Colonic mucosa (tissue), 4 donors: ENCODE results near the gene ANAPC2. TPM values are rescaled to one million over a fixed set of nuclear protein-coding genes. Genes with fewer than 3 reads are reported as not detected.
"Not testable (repeated sequence)": the region's sequence is repeated elsewhere in the genome, so short reads cannot be mapped to it uniquely, and the experiment has no call there.

Experiments used
- DNase-seq: peaks from one replicate; pipeline ENCODE4 v3.0.0-alpha.2; 2020
- H3K27ac ChIP-seq: fragments of 200-600 bp; one replicate; pipeline ENCODE4 v1.8.0; 2021
- H3K27me3 ChIP-seq: fragments of 200-600 bp; one replicate; pipeline ENCODE4 v1.8.0; 2021
- H3K36me3 ChIP-seq: fragments of 200-600 bp; one replicate; pipeline ENCODE4 v1.8.0; 2021
- H3K4me1 ChIP-seq: fragments of 200-600 bp; one replicate; pipeline ENCODE4 v1.8.0; 2021; ENCODE audit warnings: mild to moderate bottlenecking
- H3K4me3 ChIP-seq: fragments of 200-600 bp; one replicate; pipeline ENCODE4 v1.8.0; 2021
- H3K9ac ChIP-seq, 2 donors: one replicate each; pipeline ENCODE4 v1.7.0; 2013; ENCODE audit warnings: control low read depth in 2 of 2, low read depth in 2 of 2, low read length in 2 of 2
- H3K9me3 ChIP-seq: fragments of 200-600 bp; one replicate; pipeline ENCODE4 v1.8.0; 2021
- intact Hi-C: fragments of 100-400 bp; cut with DNase I; formaldehyde crosslinking; loops from one replicate; pipeline ENCODE4 v1.14.1; 2022
- total RNA-seq, 2 donors: library from RNA; stranded (reverse); fragmentation: NEBNext Ultra II Directional in 1 of 2; extraction: Animal tissue kit (Norgen Biotek cat#: 25700) in 1 of 2; gene quantifications; one replicate each; pipeline ENCODE4 v1.2.1, GENCODE V29; 2021
- TF ChIP-seq, protein P1 (sequence below): fragments of 200-600 bp; IDR thresholded peaks from one replicate; pipeline ENCODE4 v1.8.0; 2022; ENCODE audit warnings: antibody characterized with exemption, mild to moderate bottlenecking
- donor health status: healthy.
- donor health status: DM: no; HTN: no; CAD: no.
- donor health status: DM: no; HTN: no; CAD: no.

The ANAPC2 gene
- total RNA-seq, 2 donors from 2014 or later, result 33.8 to 67.8 TPM

GRCh38 chr9:137138058-137138721 lies 50.2 kb downstream of the ANAPC2 start:
- H3K4me1 ChIP-seq, result no peaks in the 10 kb centered on the region
- no peaks in the 10 kb centered on the region for H3K9me3 ChIP-seq
- no peak overlapping the region for H3K9ac ChIP-seq
- DNase-seq, result no peak
- H3K27ac ChIP-seq, result no peak overlapping the region
- no peak overlapping the region for H3K4me3 ChIP-seq
- H3K27me3 ChIP-seq, result peaks cover 54% of the 10 kb centered on the region
- H3K36me3 ChIP-seq, result no peaks in the 10 kb centered on the region
- intact Hi-C loops, result no loop called here
- TF ChIP-seq, protein P1, sequence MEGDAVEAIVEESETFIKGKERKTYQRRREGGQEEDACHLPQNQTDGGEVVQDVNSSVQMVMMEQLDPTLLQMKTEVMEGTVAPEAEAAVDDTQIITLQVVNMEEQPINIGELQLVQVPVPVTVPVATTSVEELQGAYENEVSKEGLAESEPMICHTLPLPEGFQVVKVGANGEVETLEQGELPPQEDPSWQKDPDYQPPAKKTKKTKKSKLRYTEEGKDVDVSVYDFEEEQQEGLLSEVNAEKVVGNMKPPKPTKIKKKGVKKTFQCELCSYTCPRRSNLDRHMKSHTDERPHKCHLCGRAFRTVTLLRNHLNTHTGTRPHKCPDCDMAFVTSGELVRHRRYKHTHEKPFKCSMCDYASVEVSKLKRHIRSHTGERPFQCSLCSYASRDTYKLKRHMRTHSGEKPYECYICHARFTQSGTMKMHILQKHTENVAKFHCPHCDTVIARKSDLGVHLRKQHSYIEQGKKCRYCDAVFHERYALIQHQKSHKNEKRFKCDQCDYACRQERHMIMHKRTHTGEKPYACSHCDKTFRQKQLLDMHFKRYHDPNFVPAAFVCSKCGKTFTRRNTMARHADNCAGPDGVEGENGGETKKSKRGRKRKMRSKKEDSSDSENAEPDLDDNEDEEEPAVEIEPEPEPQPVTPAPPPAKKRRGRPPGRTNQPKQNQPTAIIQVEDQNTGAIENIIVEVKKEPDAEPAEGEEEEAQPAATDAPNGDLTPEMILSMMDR, result no peak

DNA sequence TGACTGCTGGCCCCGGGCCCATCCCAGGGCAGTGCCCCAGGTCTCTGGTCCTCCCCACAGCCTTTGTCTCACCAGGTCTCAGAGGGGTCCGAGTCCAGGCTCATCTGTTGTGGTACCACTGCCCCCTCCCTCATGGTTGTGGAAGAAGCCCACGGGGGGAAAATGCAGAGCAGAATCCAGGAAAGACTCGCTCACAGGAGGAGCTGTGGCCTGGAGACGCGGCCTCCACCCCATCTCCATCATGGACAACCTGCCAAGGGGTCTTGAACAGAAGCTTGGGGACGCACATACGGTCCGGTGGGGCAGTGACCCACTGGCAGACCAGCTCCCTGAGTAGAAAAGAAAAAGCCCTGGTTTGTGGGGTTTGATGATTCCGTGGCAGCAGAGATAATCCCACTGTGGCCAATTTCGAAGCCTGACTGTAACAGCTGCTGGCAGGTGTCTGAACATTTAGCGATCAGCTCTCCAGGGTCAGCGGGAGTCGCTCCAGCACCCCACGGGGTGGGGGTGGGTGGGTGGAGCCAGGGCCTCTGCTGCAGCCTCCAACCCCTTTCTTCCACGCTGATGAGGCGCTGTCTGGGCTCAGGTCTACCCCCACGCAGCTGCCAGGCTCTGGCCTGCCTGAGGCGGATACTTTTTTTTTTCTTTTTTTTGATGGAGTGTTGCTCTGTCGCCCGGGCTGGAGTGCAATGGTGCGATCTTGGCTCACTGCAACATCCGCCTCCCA lies 51.3 kb downstream of the ANAPC2 start:
- peaks cover 54% of the 10 kb centered on the region for H3K27me3 ChIP-seq
- TF ChIP-seq, protein P1, result no peak
- H3K4me1 ChIP-seq, result no peaks in the 10 kb centered on the region
- DNase-seq, result no peak
- H3K36me3 ChIP-seq, result no peaks in the 10 kb centered on the region
- intact Hi-C loops, result no loop called here
- H3K9ac ChIP-seq, result no peak overlapping the region
- H3K27ac ChIP-seq, result no peak overlapping the region
- H3K9me3 ChIP-seq, result no peaks in the 10 kb centered on the region
- no peak overlapping the region for H3K4me3 ChIP-seq

DNA sequence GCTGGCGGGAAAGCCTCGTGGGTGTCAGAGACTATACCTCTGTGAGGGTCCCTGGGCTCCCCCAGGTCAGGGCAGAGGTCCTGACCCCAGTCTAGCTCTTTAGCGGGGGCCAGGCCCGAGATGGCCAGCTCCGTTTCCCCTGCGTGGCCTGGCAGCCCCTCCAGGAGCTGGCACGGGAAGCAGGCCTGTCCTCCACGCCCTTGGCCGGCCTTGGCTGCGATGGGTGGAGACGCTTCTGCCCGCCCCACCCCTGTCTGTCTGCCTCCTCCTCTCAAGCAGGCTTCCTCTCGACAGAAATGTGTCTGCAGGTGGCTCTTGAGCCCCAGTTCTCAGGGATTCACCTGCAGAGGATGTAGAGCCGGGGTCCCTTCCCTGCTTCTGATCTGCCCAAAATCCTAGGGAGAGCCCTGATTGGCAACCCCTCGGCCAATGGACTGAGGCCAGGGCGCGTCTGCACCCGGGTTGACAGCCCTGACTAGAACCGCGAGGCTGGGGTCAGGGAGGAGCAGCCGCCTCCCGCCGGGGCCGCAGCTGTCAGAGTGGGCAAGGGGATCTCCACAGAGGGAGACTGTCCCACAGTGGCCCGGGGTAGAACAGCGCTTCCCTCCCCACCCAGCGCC lies 52.0 kb downstream of the ANAPC2 start:
- no peak overlapping the region for H3K9ac ChIP-seq
- H3K36me3 ChIP-seq, result no peaks in the 10 kb centered on the region
- no peak overlapping the region for H3K27ac ChIP-seq
- peak; percentile 49 for DNase-seq
- TF ChIP-seq, protein P1, result no peak
- no peaks in the 10 kb centered on the region for H3K4me1 ChIP-seq
- H3K4me3 ChIP-seq, result no peak overlapping the region
- no peaks in the 10 kb centered on the region for H3K9me3 ChIP-seq
- peaks cover 48% of the 10 kb centered on the region for H3K27me3 ChIP-seq
- intact Hi-C loops, result no loop called here

DNA sequence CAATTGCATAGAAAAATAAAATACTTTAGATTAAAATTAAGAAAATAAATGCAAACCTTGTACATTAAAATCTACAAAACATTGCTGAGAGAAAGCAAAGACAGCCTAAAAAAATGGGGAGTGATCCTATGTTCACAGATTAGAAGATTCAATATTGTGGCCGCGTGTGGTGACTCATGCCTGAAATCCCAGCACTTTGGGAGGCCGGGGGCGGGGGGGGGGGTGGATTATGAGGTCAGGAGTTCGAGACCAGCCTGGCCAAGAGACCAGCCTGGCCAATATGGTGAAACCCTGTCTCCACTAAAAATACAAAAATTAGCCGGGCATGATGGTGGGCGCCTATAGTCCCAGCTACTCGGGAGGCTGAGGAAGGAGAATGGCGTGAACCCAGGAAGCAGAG lies 53.2 kb downstream of the ANAPC2 start:
- H3K36me3 ChIP-seq, H3K9ac ChIP-seq, H3K27ac ChIP-seq, H3K9me3 ChIP-seq, H3K4me1 ChIP-seq, intact Hi-C loops, DNase-seq, H3K4me3 ChIP-seq: not testable (repeated sequence)
- peaks cover 40% of the 10 kb centered on the region for H3K27me3 ChIP-seq

DNA sequence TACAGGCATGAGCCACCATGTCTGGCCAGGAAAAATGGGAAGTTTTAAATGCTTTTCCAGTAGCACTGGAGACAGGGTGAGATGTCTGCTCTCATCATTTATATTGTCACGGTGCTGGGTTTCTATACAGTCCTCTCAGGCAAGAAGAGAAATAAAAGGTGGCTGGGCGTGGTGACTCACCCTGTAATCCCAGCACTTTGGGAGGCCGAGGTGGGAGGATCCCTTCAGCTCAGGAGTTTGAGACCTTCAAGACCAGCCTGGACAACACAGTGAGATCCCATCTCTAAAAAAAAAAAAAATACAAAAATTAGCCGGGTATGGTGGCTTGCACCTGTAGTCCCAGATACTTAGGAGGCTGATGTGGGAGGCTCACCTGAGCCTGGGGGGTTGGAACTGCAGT lies 54.2 kb downstream of the ANAPC2 start:
- no peak for DNase-seq
- TF ChIP-seq, protein P1, result no peak
- Histone ChIP-seq H3K9me3 (no peaks in the 10 kb centered on the region), H3K9ac (no peak overlapping the region), H3K27ac (no peak overlapping the region), H3K36me3 (no peaks in the 10 kb centered on the region), H3K27me3 (peaks cover 32% of the 10 kb centered on the region), H3K4me1 (no peaks in the 10 kb centered on the region), H3K4me3 (no peak overlapping the region)
- intact Hi-C loops, result no loop called here
